NCI-H748 treated with DMSO at 0.1 percent for 48 hours (cell line): Measurements from ENCODE around the gene ARHGAP8.
"Not testable (repeated sequence)": the region's sequence is repeated elsewhere in the genome, so short reads cannot be mapped to it uniquely, and the experiment has no call there.

ENCODE experiments used
- DNase-seq: peaks from one replicate; lab custom pipeline; 2025; lab: John Stamatoyannopoulos, UW

The ARHGAP8 gene

GRCh38 chr22:44828193-44828592, 75.8 kb downstream of the ARHGAP8 start:
- DNase-seq, result no peak

GRCh38 chr22:44831885-44832284, 79.5 kb downstream of the ARHGAP8 start:
- no peak for DNase-seq

GRCh38 chr22:44834065-44834464, 81.7 kb downstream of the ARHGAP8 start:
- no peak for DNase-seq

- no peak for DNase-seq
These were observed 85.1 kb downstream of the ARHGAP8 start for GRCh38 chr22:44837481-44837880.

GRCh38 chr22:44838316-44839016, 86.1 kb downstream of the ARHGAP8 start:
- DNase-seq, result no peak

- no peak for DNase-seq
These were observed 86.7 kb downstream of the ARHGAP8 start for GRCh38 chr22:44839061-44839460.

GRCh38 chr22:44839721-44840120, 87.3 kb downstream of the ARHGAP8 start:
- DNase-seq, result no peak

- no peak for DNase-seq
These were observed 88.4 kb downstream of the ARHGAP8 start for GRCh38 chr22:44840611-44841322.

GRCh38 chr22:44842417-44842816, 90.0 kb downstream of the ARHGAP8 start:
- DNase-seq, result no peak

- DNase-seq, result no peak
These were observed 92.8 kb downstream of the ARHGAP8 start for GRCh38 chr22:44845191-44845590.

GRCh38 chr22:44845796-44846720, 93.7 kb downstream of the ARHGAP8 start:
- DNase-seq, result no peak

GRCh38 chr22:44846726-44847275, 94.4 kb downstream of the ARHGAP8 start:
- no peak for DNase-seq

- no peak for DNase-seq
These were observed 95.0 kb downstream of the ARHGAP8 start for GRCh38 chr22:44847380-44847779.

- DNase-seq, result no peak
These were observed 95.5 kb downstream of the ARHGAP8 start for GRCh38 chr22:44847892-44848291.

- no peak for DNase-seq
These were observed 95.9 kb downstream of the ARHGAP8 start for GRCh38 chr22:44848296-44848741.

- DNase-seq, result no peak
These were observed 96.5 kb downstream of the ARHGAP8 start for GRCh38 chr22:44848791-44849420.

GRCh38 chr22:44850946-44851345, 98.6 kb downstream of the ARHGAP8 start:
- DNase-seq, result no peak

GRCh38 chr22:44854641-44855040, 102.3 kb downstream of the ARHGAP8 start:
- DNase-seq, result not testable (repeated sequence)

- DNase-seq, result no peak
These were observed 103.5 kb downstream of the ARHGAP8 start for GRCh38 chr22:44855855-44856254.

GRCh38 chr22:44858819-44859218, 106.4 kb downstream of the ARHGAP8 start:
- not testable (repeated sequence) for DNase-seq

- no peak for DNase-seq
These were observed 107.3 kb downstream of the ARHGAP8 start for GRCh38 chr22:44859641-44860040.

- DNase-seq, result no peak
These were observed 107.9 kb downstream of the ARHGAP8 start for GRCh38 chr22:44860311-44860710.
